ENCODE data around the gene ZFPM1.

ZFPM1 gene

GRCh38 chr16:88422733-88423447 lies 30.2 kb upstream of the ZFPM1 start:
- Histone ChIP-seq H2BK120ac (ENCODE audit: insufficient read depth, low read length, poor library complexity) (no peak overlapping the region), H3K9ac (ENCODE audit: low read length) (no peak overlapping the region), H3K14ac (ENCODE audit: low read length) (no peak overlapping the region), H3K79me1 (ENCODE audit: low read length) (no peaks in the 10 kb centered on the region), H2BK12ac (ENCODE audit: low read length) (no peak overlapping the region), H4K91ac (ENCODE audit: low read depth, low read length) (no peak overlapping the region), H2AFZ (ENCODE audit: insufficient read depth, low read length, poor library complexity) (no peak overlapping the region), H3K9me3 (ENCODE audit: insufficient read depth, low read depth, low read length) (no peaks in the 10 kb centered on the region), H3K4me1 (ENCODE audit: control insufficient read depth in 1 of 2, insufficient read depth in 2 of 2, low read length in 2 of 2) (no peaks in the 10 kb centered on the region), H3K23ac (ENCODE audit: low read length) (no peak overlapping the region), H3K4me2 (ENCODE audit: low read length) (no peak overlapping the region), H3K4ac (ENCODE audit: low read depth, low read length) (no peak overlapping the region), H3K27ac (ENCODE audit: low read depth, low read length) (no peak overlapping the region), H2BK5ac (ENCODE audit: low read depth, low read length, poor library complexity) (no peak overlapping the region), H3K79me2 (ENCODE audit: control insufficient read depth, insufficient read depth, low read length, poor library complexity) (no peaks in the 10 kb centered on the region), H3K36me3 (ENCODE audit: control insufficient read depth in 1 of 2, insufficient read depth in 2 of 2, low read length in 2 of 2) (no peaks in the 10 kb centered on the region), H3K27me3 (ENCODE audit: insufficient read depth, low read length) (no peaks in the 10 kb centered on the region), H3K4me3 (ENCODE audit: low read depth, low read length) (no peak overlapping the region), H4K8ac (ENCODE audit: low read depth, low read length) (no peak overlapping the region), H3K18ac (ENCODE audit: low read length) (no peak overlapping the region), H4K12ac (ENCODE audit: low read depth, low read length) (no peak overlapping the region), H2AK5ac (ENCODE audit: low read length) (no peak overlapping the region)
- WGBS (ENCODE audit: extremely low coverage, insufficient coverage, insufficient read length) = no CpG with 5 or more reads among the region's 3 CpGs
- DNase-seq = no peak

- Histone ChIP-seq H3K18ac (ENCODE audit: low read length) (no peak overlapping the region), H3K23ac (ENCODE audit: low read length) (no peak overlapping the region), H4K12ac (ENCODE audit: low read depth, low read length) (no peak overlapping the region), H2BK12ac (ENCODE audit: low read length) (no peak overlapping the region), H2BK5ac (ENCODE audit: low read depth, low read length, poor library complexity) (no peak overlapping the region), H3K27ac (ENCODE audit: low read depth, low read length) (no peak overlapping the region), H3K4me3 (ENCODE audit: low read depth, low read length) (no peak overlapping the region), H2AK5ac (ENCODE audit: low read length) (no peak overlapping the region), H3K79me1 (ENCODE audit: low read length) (no peaks in the 10 kb centered on the region), H3K27me3 (ENCODE audit: insufficient read depth, low read length) (no peaks in the 10 kb centered on the region), H3K36me3 (ENCODE audit: control insufficient read depth in 1 of 2, insufficient read depth in 2 of 2, low read length in 2 of 2) (no peaks in the 10 kb centered on the region), H3K14ac (ENCODE audit: low read length) (no peak overlapping the region), H3K4me1 (ENCODE audit: control insufficient read depth in 1 of 2, insufficient read depth in 2 of 2, low read length in 2 of 2) (no peaks in the 10 kb centered on the region), H2AFZ (ENCODE audit: insufficient read depth, low read length, poor library complexity) (no peak overlapping the region), H4K91ac (ENCODE audit: low read depth, low read length) (no peak overlapping the region), H2BK120ac (ENCODE audit: insufficient read depth, low read length, poor library complexity) (no peak overlapping the region), H3K4ac (ENCODE audit: low read depth, low read length) (no peak overlapping the region), H4K8ac (ENCODE audit: low read depth, low read length) (no peak overlapping the region), H3K79me2 (ENCODE audit: control insufficient read depth, insufficient read depth, low read length, poor library complexity) (no peaks in the 10 kb centered on the region), H3K9me3 (ENCODE audit: insufficient read depth, low read depth, low read length) (no peaks in the 10 kb centered on the region), H3K4me2 (ENCODE audit: low read length) (no peak overlapping the region), H3K9ac (ENCODE audit: low read length) (no peak overlapping the region)
- no peak for DNase-seq
- no CpG with 5 or more reads among the region's 6 CpGs for WGBS (ENCODE audit: extremely low coverage, insufficient coverage, insufficient read length)
These were observed 29.6 kb upstream of the ZFPM1 start for GRCh38 chr16:88423448-88423850.

GRCh38 chr16:88424587-88425235 lies 28.4 kb upstream of the ZFPM1 start:
- Histone ChIP-seq H3K27ac (ENCODE audit: low read depth, low read length) (no peak overlapping the region), H3K27me3 (ENCODE audit: insufficient read depth, low read length) (no peaks in the 10 kb centered on the region), H3K9ac (ENCODE audit: low read length) (no peak overlapping the region), H3K4me3 (ENCODE audit: low read depth, low read length) (no peak overlapping the region), H4K12ac (ENCODE audit: low read depth, low read length) (no peak overlapping the region), H4K8ac (ENCODE audit: low read depth, low read length) (no peak overlapping the region), H3K4ac (ENCODE audit: low read depth, low read length) (no peak overlapping the region), H3K4me2 (ENCODE audit: low read length) (no peak overlapping the region), H2BK120ac (ENCODE audit: insufficient read depth, low read length, poor library complexity) (no peak overlapping the region), H3K18ac (ENCODE audit: low read length) (no peak overlapping the region), H3K4me1 (ENCODE audit: control insufficient read depth in 1 of 2, insufficient read depth in 2 of 2, low read length in 2 of 2) (no peaks in the 10 kb centered on the region), H2BK12ac (ENCODE audit: low read length) (no peak overlapping the region), H3K9me3 (ENCODE audit: insufficient read depth, low read depth, low read length) (no peaks in the 10 kb centered on the region), H3K14ac (ENCODE audit: low read length) (no peak overlapping the region), H2AK5ac (ENCODE audit: low read length) (no peak overlapping the region), H3K79me1 (ENCODE audit: low read length) (no peaks in the 10 kb centered on the region), H4K91ac (ENCODE audit: low read depth, low read length) (no peak overlapping the region), H3K36me3 (ENCODE audit: control insufficient read depth in 1 of 2, insufficient read depth in 2 of 2, low read length in 2 of 2) (no peaks in the 10 kb centered on the region), H2BK5ac (ENCODE audit: low read depth, low read length, poor library complexity) (no peak overlapping the region), H2AFZ (ENCODE audit: insufficient read depth, low read length, poor library complexity) (no peak overlapping the region), H3K79me2 (ENCODE audit: control insufficient read depth, insufficient read depth, low read length, poor library complexity) (no peaks in the 10 kb centered on the region), H3K23ac (ENCODE audit: low read length) (no peak overlapping the region)
- no CpG with 5 or more reads among the region's 24 CpGs for WGBS (ENCODE audit: extremely low coverage, insufficient coverage, insufficient read length)
- no peak for DNase-seq

GRCh38 chr16:88426018-88426417 lies 27.1 kb upstream of the ZFPM1 start:
- H3K79me2 ChIP-seq (ENCODE audit: control insufficient read depth, insufficient read depth, low read length, poor library complexity) = no peaks in the 10 kb centered on the region
- no peak overlapping the region for H3K4me3 ChIP-seq (ENCODE audit: low read depth, low read length)
- H3K9me3 ChIP-seq (ENCODE audit: insufficient read depth, low read depth, low read length) = no peaks in the 10 kb centered on the region
- no peak overlapping the region for H3K23ac ChIP-seq (ENCODE audit: low read length)
- H2BK12ac ChIP-seq (ENCODE audit: low read length) = no peak overlapping the region
- no peak for DNase-seq
- WGBS (ENCODE audit: extremely low coverage, insufficient coverage, insufficient read length) = no CpG with 5 or more reads among the region's 13 CpGs
- H3K18ac ChIP-seq (ENCODE audit: low read length) = no peak overlapping the region
- no peak overlapping the region for H2BK5ac ChIP-seq (ENCODE audit: low read depth, low read length, poor library complexity)
- H4K12ac ChIP-seq (ENCODE audit: low read depth, low read length) = no peak overlapping the region
- H4K91ac ChIP-seq (ENCODE audit: low read depth, low read length) = no peak overlapping the region
- no peak overlapping the region for H3K4ac ChIP-seq (ENCODE audit: low read depth, low read length)
- no peak overlapping the region for H2BK120ac ChIP-seq (ENCODE audit: insufficient read depth, low read length, poor library complexity)
- no peak overlapping the region for H3K27ac ChIP-seq (ENCODE audit: low read depth, low read length)
- H3K27me3 ChIP-seq (ENCODE audit: insufficient read depth, low read length) = no peaks in the 10 kb centered on the region
- H3K4me1 ChIP-seq (ENCODE audit: control insufficient read depth in 1 of 2, insufficient read depth in 2 of 2, low read length in 2 of 2) = peaks cover 0 to 2% of the 10 kb centered on the region in 2 experiments
- no peak overlapping the region for H2AK5ac ChIP-seq (ENCODE audit: low read length)
- H3K9ac ChIP-seq (ENCODE audit: low read length) = no peak overlapping the region
- H3K14ac ChIP-seq (ENCODE audit: low read length) = no peak overlapping the region
- no peak overlapping the region for H4K8ac ChIP-seq (ENCODE audit: low read depth, low read length)
- H2AFZ ChIP-seq (ENCODE audit: insufficient read depth, low read length, poor library complexity) = no peak overlapping the region
- H3K36me3 ChIP-seq (ENCODE audit: control insufficient read depth in 1 of 2, insufficient read depth in 2 of 2, low read length in 2 of 2) = no peaks in the 10 kb centered on the region
- H3K4me2 ChIP-seq (ENCODE audit: low read length) = no peak overlapping the region
- H3K79me1 ChIP-seq (ENCODE audit: low read length) = no peaks in the 10 kb centered on the region

All from trophoblast cell (in vitro differentiated cells and primary cell).